Panc1 (cell line): ENCODE results near the gene MMP17.

Source experiments
- TF ChIP-seq, protein P1 (sequence below): fragments of 450-650 bp; IDR thresholded peaks from 2 replicates; pipeline ENCODE4 v1.5.1; 2017; ENCODE audit warnings: mild to moderate bottlenecking
- TF ChIP-seq, protein P2 (sequence below), 2 experiments: IDR thresholded peaks; 2 replicates each; pipeline ENCODE4 v1.6.1; 2011 to 2012; ENCODE audit warnings: low read depth in 2 of 2, control low read depth in 1 of 2, low read length in 1 of 2, mild to moderate bottlenecking in 1 of 2, moderate library complexity in 1 of 2; ENCODE audit not compliant: insufficient read depth in 1 of 2

DNA sequence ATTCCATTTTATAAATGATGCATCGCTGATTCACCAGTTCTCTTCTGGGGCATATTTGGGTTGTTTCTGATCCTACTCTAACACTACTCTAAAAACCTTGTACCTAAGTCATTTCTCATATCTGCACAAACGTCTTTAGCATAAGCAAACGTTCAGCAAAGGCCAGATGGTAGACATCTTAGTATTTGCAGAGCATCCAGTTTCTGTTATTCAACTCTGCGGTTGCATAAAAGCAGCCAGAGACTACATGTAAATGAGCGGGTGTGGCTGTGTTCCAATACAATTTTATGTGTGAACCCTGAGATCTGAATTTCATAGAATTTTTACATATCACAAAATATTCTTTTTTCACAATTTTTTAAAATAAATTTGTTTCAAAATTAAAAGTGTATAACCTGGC lies 22.8 kb upstream of the MMP17 start:
- TF ChIP-seq, protein P1, sequence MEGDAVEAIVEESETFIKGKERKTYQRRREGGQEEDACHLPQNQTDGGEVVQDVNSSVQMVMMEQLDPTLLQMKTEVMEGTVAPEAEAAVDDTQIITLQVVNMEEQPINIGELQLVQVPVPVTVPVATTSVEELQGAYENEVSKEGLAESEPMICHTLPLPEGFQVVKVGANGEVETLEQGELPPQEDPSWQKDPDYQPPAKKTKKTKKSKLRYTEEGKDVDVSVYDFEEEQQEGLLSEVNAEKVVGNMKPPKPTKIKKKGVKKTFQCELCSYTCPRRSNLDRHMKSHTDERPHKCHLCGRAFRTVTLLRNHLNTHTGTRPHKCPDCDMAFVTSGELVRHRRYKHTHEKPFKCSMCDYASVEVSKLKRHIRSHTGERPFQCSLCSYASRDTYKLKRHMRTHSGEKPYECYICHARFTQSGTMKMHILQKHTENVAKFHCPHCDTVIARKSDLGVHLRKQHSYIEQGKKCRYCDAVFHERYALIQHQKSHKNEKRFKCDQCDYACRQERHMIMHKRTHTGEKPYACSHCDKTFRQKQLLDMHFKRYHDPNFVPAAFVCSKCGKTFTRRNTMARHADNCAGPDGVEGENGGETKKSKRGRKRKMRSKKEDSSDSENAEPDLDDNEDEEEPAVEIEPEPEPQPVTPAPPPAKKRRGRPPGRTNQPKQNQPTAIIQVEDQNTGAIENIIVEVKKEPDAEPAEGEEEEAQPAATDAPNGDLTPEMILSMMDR, result no peak
- TF ChIP-seq, protein P2, sequence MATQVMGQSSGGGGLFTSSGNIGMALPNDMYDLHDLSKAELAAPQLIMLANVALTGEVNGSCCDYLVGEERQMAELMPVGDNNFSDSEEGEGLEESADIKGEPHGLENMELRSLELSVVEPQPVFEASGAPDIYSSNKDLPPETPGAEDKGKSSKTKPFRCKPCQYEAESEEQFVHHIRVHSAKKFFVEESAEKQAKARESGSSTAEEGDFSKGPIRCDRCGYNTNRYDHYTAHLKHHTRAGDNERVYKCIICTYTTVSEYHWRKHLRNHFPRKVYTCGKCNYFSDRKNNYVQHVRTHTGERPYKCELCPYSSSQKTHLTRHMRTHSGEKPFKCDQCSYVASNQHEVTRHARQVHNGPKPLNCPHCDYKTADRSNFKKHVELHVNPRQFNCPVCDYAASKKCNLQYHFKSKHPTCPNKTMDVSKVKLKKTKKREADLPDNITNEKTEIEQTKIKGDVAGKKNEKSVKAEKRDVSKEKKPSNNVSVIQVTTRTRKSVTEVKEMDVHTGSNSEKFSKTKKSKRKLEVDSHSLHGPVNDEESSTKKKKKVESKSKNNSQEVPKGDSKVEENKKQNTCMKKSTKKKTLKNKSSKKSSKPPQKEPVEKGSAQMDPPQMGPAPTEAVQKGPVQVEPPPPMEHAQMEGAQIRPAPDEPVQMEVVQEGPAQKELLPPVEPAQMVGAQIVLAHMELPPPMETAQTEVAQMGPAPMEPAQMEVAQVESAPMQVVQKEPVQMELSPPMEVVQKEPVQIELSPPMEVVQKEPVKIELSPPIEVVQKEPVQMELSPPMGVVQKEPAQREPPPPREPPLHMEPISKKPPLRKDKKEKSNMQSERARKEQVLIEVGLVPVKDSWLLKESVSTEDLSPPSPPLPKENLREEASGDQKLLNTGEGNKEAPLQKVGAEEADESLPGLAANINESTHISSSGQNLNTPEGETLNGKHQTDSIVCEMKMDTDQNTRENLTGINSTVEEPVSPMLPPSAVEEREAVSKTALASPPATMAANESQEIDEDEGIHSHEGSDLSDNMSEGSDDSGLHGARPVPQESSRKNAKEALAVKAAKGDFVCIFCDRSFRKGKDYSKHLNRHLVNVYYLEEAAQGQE (IDR thresholded peaks at IDR 0.05; ENCODE audit: insufficient read depth in 1 of 2, low read depth in 2 of 2, low read length in 1 of 2), result no peak
